Measurements from ENCODE around the gene PRICKLE2. TPM values are rescaled to one million over a fixed set of nuclear protein-coding genes. Genes with fewer than 3 reads are reported as not detected.
A peak's percentile ranks its signal among the peaks of the same experiment; 100 is the strongest.

PRICKLE2 gene
- total RNA-seq (2014; rRNA removed; shearing (Covaris generic)), result 1.5 and 1.7 TPM in 2 replicates

GRCh38 chr3:64224826-64225610 is at the start of gene PRICKLE2:
TSS of gene PRICKLE2 (minus strand) at chr3:64225466. CDS start at chr3:64198927, 26,539 bp downstream.
- peak; percentile 41 for DNase-seq
- Histone ChIP-seq H3K27me3 (ENCODE audit: control insufficient read depth, insufficient read depth, low read length) (peaks cover 4% of the 10 kb centered on the region; the same call in 1 of the 2 replicates), H3K36me3 (replicated peaks; ENCODE audit: control insufficient read depth, insufficient read depth, low read length) (no peaks in the 10 kb centered on the region), H3K4me3 (ENCODE audit: insufficient read depth, low read depth, low read length) (peak within 1 kb of the TSS; percentile 8)

- no peaks in the 10 kb centered on the region for H3K27me3 ChIP-seq (ENCODE audit: control insufficient read depth, insufficient read depth, low read length)
- H3K36me3 ChIP-seq (replicated peaks; ENCODE audit: control insufficient read depth, insufficient read depth, low read length), result no peaks in the 10 kb centered on the region
- DNase-seq, result no peak
- H3K4me3 ChIP-seq (ENCODE audit: insufficient read depth, low read depth, low read length), result no peak overlapping the region
Measured at GRCh38 chr3:64272842-64273241, 47.6 kb upstream of the PRICKLE2 start.

GRCh38 chr3:64272271-64272670 is 47.0 kb upstream of the PRICKLE2 start:
- no peak overlapping the region for H3K4me3 ChIP-seq (ENCODE audit: insufficient read depth, low read depth, low read length)

GRCh38 chr3:64271631-64272030 is 46.4 kb upstream of the PRICKLE2 start:
- Histone ChIP-seq H3K36me3 (replicated peaks; ENCODE audit: control insufficient read depth, insufficient read depth, low read length) (no peaks in the 10 kb centered on the region), H3K4me3 (ENCODE audit: insufficient read depth, low read depth, low read length) (no peak overlapping the region), H3K27me3 (ENCODE audit: control insufficient read depth, insufficient read depth, low read length) (no peaks in the 10 kb centered on the region; the same call in 1 of the 2 replicates)
- DNase-seq, result no peak

More at GRCh38 chr3:64272271-64272670, 47.0 kb upstream of the PRICKLE2 start:
- DNase-seq, result no peak
- Histone ChIP-seq H3K36me3 (replicated peaks; ENCODE audit: control insufficient read depth, insufficient read depth, low read length) (no peaks in the 10 kb centered on the region), H3K27me3 (ENCODE audit: control insufficient read depth, insufficient read depth, low read length) (no peaks in the 10 kb centered on the region; the same call in 1 of the 2 replicates)

- Histone ChIP-seq H3K4me3 (ENCODE audit: insufficient read depth, low read depth, low read length) (no peak overlapping the region), H3K27me3 (ENCODE audit: control insufficient read depth, insufficient read depth, low read length) (no peaks in the 10 kb centered on the region; the same call in 1 of the 2 replicates), H3K36me3 (replicated peaks; ENCODE audit: control insufficient read depth, insufficient read depth, low read length) (no peaks in the 10 kb centered on the region)
- DNase-seq, result no peak
Measured at GRCh38 chr3:64270866-64271260, 45.6 kb upstream of the PRICKLE2 start.

- DNase-seq, result peak; percentile 54
- Histone ChIP-seq H3K36me3 (replicated peaks; ENCODE audit: control insufficient read depth, insufficient read depth, low read length) (no peaks in the 10 kb centered on the region), H3K4me3 (ENCODE audit: insufficient read depth, low read depth, low read length) (no peak overlapping the region), H3K27me3 (ENCODE audit: control insufficient read depth, insufficient read depth, low read length) (no peaks in the 10 kb centered on the region; the same call in 1 of the 2 replicates)
Measured at GRCh38 chr3:64270142-64270865, 45.0 kb upstream of the PRICKLE2 start.

- H3K4me3 ChIP-seq (ENCODE audit: insufficient read depth, low read depth, low read length), result no peak overlapping the region
Measured at GRCh38 chr3:64268926-64269325, 43.7 kb upstream of the PRICKLE2 start.

GRCh38 chr3:64267721-64268604 is 42.7 kb upstream of the PRICKLE2 start:
- DNase-seq, result peak; percentile 84
- H3K36me3 ChIP-seq (replicated peaks; ENCODE audit: control insufficient read depth, insufficient read depth, low read length), result no peaks in the 10 kb centered on the region
- H3K27me3 ChIP-seq (ENCODE audit: control insufficient read depth, insufficient read depth, low read length), result no peaks in the 10 kb centered on the region; the same call in 1 of the 2 replicates
- H3K4me3 ChIP-seq (ENCODE audit: insufficient read depth, low read depth, low read length), result peak overlapping the region; percentile 54

More at GRCh38 chr3:64268926-64269325, 43.7 kb upstream of the PRICKLE2 start:
- no peaks in the 10 kb centered on the region for H3K36me3 ChIP-seq (replicated peaks; ENCODE audit: control insufficient read depth, insufficient read depth, low read length)
- H3K27me3 ChIP-seq (ENCODE audit: control insufficient read depth, insufficient read depth, low read length), result no peaks in the 10 kb centered on the region; the same call in 1 of the 2 replicates
- no peak for DNase-seq

- H3K27me3 ChIP-seq (ENCODE audit: control insufficient read depth, insufficient read depth, low read length), result no peaks in the 10 kb centered on the region; the same call in 1 of the 2 replicates
- H3K36me3 ChIP-seq (replicated peaks; ENCODE audit: control insufficient read depth, insufficient read depth, low read length), result no peaks in the 10 kb centered on the region
- H3K4me3 ChIP-seq (ENCODE audit: insufficient read depth, low read depth, low read length), result no peak overlapping the region
- peak; percentile 22 for DNase-seq
Measured at GRCh38 chr3:64266983-64267382, 41.7 kb upstream of the PRICKLE2 start.

GRCh38 chr3:64266065-64266931 is 41.0 kb upstream of the PRICKLE2 start:
- DNase-seq, result no peak
- H3K27me3 ChIP-seq (ENCODE audit: control insufficient read depth, insufficient read depth, low read length), result no peaks in the 10 kb centered on the region; the same call in 1 of the 2 replicates
- H3K36me3 ChIP-seq (replicated peaks; ENCODE audit: control insufficient read depth, insufficient read depth, low read length), result no peaks in the 10 kb centered on the region
- H3K4me3 ChIP-seq (ENCODE audit: insufficient read depth, low read depth, low read length), result no peak overlapping the region

- DNase-seq, result no peak
- H3K4me3 ChIP-seq (ENCODE audit: insufficient read depth, low read depth, low read length), result no peak overlapping the region
- H3K27me3 ChIP-seq (ENCODE audit: control insufficient read depth, insufficient read depth, low read length), result no peaks in the 10 kb centered on the region; the same call in 1 of the 2 replicates
- H3K36me3 ChIP-seq (replicated peaks; ENCODE audit: control insufficient read depth, insufficient read depth, low read length), result no peaks in the 10 kb centered on the region
Measured at GRCh38 chr3:64265646-64266045, 40.4 kb upstream of the PRICKLE2 start.

- no peaks in the 10 kb centered on the region; the same call in 1 of the 2 replicates for H3K27me3 ChIP-seq (ENCODE audit: control insufficient read depth, insufficient read depth, low read length)
- no peak for DNase-seq
- no peak overlapping the region for H3K4me3 ChIP-seq (ENCODE audit: insufficient read depth, low read depth, low read length)
- H3K36me3 ChIP-seq (replicated peaks; ENCODE audit: control insufficient read depth, insufficient read depth, low read length), result no peaks in the 10 kb centered on the region
Measured at GRCh38 chr3:64264501-64265109, 39.3 kb upstream of the PRICKLE2 start.

- DNase-seq, result peak; percentile 37
- Histone ChIP-seq H3K4me3 (ENCODE audit: insufficient read depth, low read depth, low read length) (no peak overlapping the region), H3K27me3 (ENCODE audit: control insufficient read depth, insufficient read depth, low read length) (no peaks in the 10 kb centered on the region; the same call in 1 of the 2 replicates), H3K36me3 (replicated peaks; ENCODE audit: control insufficient read depth, insufficient read depth, low read length) (no peaks in the 10 kb centered on the region)
Measured at GRCh38 chr3:64262574-64263114, 37.4 kb upstream of the PRICKLE2 start.
